Measurements from ENCODE around the gene SCRN1. TPM values are rescaled to one million over a fixed set of nuclear protein-coding genes. Genes with fewer than 3 reads are reported as not detected.

SCRN1 gene
- total RNA-seq, 1 experiment from 2014 or later: 96.2 TPM

- H3K4me3 Mint-ChIP-seq: no peak overlapping the region
- ATAC-seq: no peak
- no peaks in the 10 kb centered on the region for H3K27me3 Mint-ChIP-seq (ENCODE audit: low read depth)
- ChIA-PET POLR2A (no interaction called here), CTCF (interaction anchor here (0.9 to 3.7 kb wide), 3 partner anchors 27 to 112 kb away, joined by 3 to 19 read pairs (median 3); no protein-coding TSS in a partner anchor)
- H3K27ac Mint-ChIP-seq: no peak overlapping the region
- no peak for DNase-seq (ENCODE audit: low spot score)
- H3K36me3 Mint-ChIP-seq: peaks cover 60% of the 10 kb centered on the region
- no peaks in the 10 kb centered on the region for H3K4me1 Mint-ChIP-seq
- no peaks in the 10 kb centered on the region for H3K9me3 Mint-ChIP-seq
- TF ChIP-seq ESRRA (CRISPR knock-in tag; IDR thresholded peaks at IDR 0.05; ENCODE audit: borderline replicate concordance) (no peak), TEAD1 (CRISPR knock-in tag; IDR thresholded peaks at IDR 0.05) (no peak), RELA (CRISPR knock-in tag; IDR thresholded peaks at IDR 0.05; ENCODE audit: borderline replicate concordance) (no peak), ZNF138 (CRISPR knock-in tag; conservative IDR thresholded peaks at IDR 0.05) (no peak), IRF1 (CRISPR knock-in tag; IDR thresholded peaks at IDR 0.05) (no peak), NFATC4 (CRISPR knock-in tag; IDR thresholded peaks at IDR 0.05) (no peak), ZNF396 (CRISPR knock-in tag; IDR thresholded peaks at IDR 0.05; ENCODE audit: borderline replicate concordance) (no peak), ETV6 (CRISPR knock-in tag; IDR thresholded peaks at IDR 0.05) (no peak), ELF4 (CRISPR knock-in tag; IDR thresholded peaks at IDR 0.05; ENCODE audit: low read depth) (no peak), SP1 (CRISPR knock-in tag; conservative IDR thresholded peaks at IDR 0.05) (no peak), NR1H2 (CRISPR knock-in tag; IDR thresholded peaks at IDR 0.05) (no peak), CTCF (IDR thresholded peaks at IDR 0.05) (no peak), ZBTB43 (CRISPR knock-in tag; IDR thresholded peaks at IDR 0.05) (no peak), HMGXB4 (CRISPR knock-in tag; IDR thresholded peaks at IDR 0.05) (no peak), AFF4 (CRISPR knock-in tag; IDR thresholded peaks at IDR 0.05; ENCODE audit: borderline replicate concordance) (no peak)
Measured at GRCh38 chr7:29950480-29950879, 39.1 kb downstream of the SCRN1 start.

- Mint-ChIP-seq H3K4me3 (no peak overlapping the region), H3K27ac (no peak overlapping the region), H3K9me3 (no peaks in the 10 kb centered on the region), H3K4me1 (no peaks in the 10 kb centered on the region), H3K36me3 (peaks cover 61% of the 10 kb centered on the region), H3K27me3 (ENCODE audit: low read depth) (no peaks in the 10 kb centered on the region)
- ATAC-seq (no peak), DNase-seq (ENCODE audit: low spot score) (no peak)
- CTCF ChIA-PET: interaction anchor here (3.7 kb wide), 1 partner anchor 114 kb away, joined by 19 read pairs; no protein-coding TSS in a partner anchor
- POLR2A ChIA-PET: no interaction called here
- TF ChIP-seq ERG (CRISPR knock-in tag; IDR thresholded peaks at IDR 0.05) (no peak), NR1H2 (CRISPR knock-in tag; IDR thresholded peaks at IDR 0.05) (no peak), ZSCAN18 (CRISPR knock-in tag; IDR thresholded peaks at IDR 0.05) (no peak), ESRRA (CRISPR knock-in tag; IDR thresholded peaks at IDR 0.05; ENCODE audit: borderline replicate concordance) (no peak), GABPB1 (CRISPR knock-in tag; IDR thresholded peaks at IDR 0.05) (no peak), AR (CRISPR knock-in tag; IDR thresholded peaks at IDR 0.05) (no peak)
Measured at GRCh38 chr7:29948587-29948986, 41.0 kb downstream of the SCRN1 start.
